ENCODE measurements around the gene BCR. TPM values are rescaled to one million over a fixed set of nuclear protein-coding genes. Genes with fewer than 3 reads are reported as not detected.

BCR gene
- total and polyA plus RNA-seq, 2 of the 8 experiments (the other 6 are each of a cell fraction or from before 2014, with no cell fraction given), result 66.7 to 130 TPM

GRCh38 chr22:23158516-23159290 lies 21.6 kb upstream of the BCR start:
- H3K79me1 ChIP-seq (ENCODE audit: low read depth, low read length), result no peaks in the 10 kb centered on the region
- no peaks in the 10 kb centered on the region for H3K79me2 ChIP-seq (ENCODE audit: control insufficient read depth in 1 of 2, insufficient read depth in 2 of 2, low read length in 2 of 2)
- H2BK5ac ChIP-seq (ENCODE audit: low read depth, low read length), result no peak overlapping the region
- no peaks in the 10 kb centered on the region for H3K9me3 ChIP-seq (ENCODE audit: insufficient read depth in 2 of 2, low read depth in 1 of 2, low read length in 1 of 2)
- H2AFZ ChIP-seq (ENCODE audit: low read length), result no peak overlapping the region
- H2BK120ac ChIP-seq (replicated peaks; ENCODE audit: low read depth, low read length), result no peak overlapping the region
- no peak overlapping the region for H4K5ac ChIP-seq (ENCODE audit: insufficient read length, low read depth, low read length)
- H3K23ac ChIP-seq (ENCODE audit: insufficient read length), result no peak overlapping the region
- H2BK12ac ChIP-seq (ENCODE audit: low read depth, low read length), result 0 out of 2 replicates have a peak overlapping the region, but pooled peaks have one; percentile 39
- no peak overlapping the region for H3K4me3 ChIP-seq (ENCODE audit: extremely low read depth in 1 of 4, insufficient read depth in 2 of 4, low read depth in 3 of 4, low read length in 4 of 4)
- WGBS, 2 experiments (ENCODE audit: extremely low coverage in 1 of 2, insufficient coverage in 1 of 2, insufficient read length in 1 of 2, insufficient replicate concordance in 2 of 2, low coverage in 1 of 2, low lambda C conversion rate in 2 of 2, missing lambda C conversion rate in 1 of 2), result 96% methylated on average over 14 of the region's 14 CpGs; no CpG with 5 or more reads in 1 of the 2 experiments
- H3K27ac ChIP-seq (ENCODE audit: low read depth, low read length), result no peak overlapping the region
- 0 out of 2 replicates have a peak overlapping the region, but pooled peaks have one; percentile 33 for H2AK5ac ChIP-seq (ENCODE audit: low read depth, low read length)
- no peak overlapping the region for H3K9ac ChIP-seq (replicated peaks in 1 of 4; ENCODE audit: extremely low read depth in 1 of 4, low read depth in 3 of 4, low read length in 3 of 4)
- FAIRE-seq (no peak), DNase-seq (ENCODE audit: low read depth in 1 of 2, low spot score in 2 of 2) (no peak)
- CTCF ChIA-PET (ENCODE audit: partially characterized antibody), result interaction anchor here (1.1 to 4.1 kb wide), 5 partner anchors 13 to 137 kb away, joined by 3 to 42 read pairs (median 7); no protein-coding TSS in a partner anchor
- H3K56ac ChIP-seq (replicated peaks; ENCODE audit: insufficient read length, low read depth, low read length), result no peak overlapping the region
- H3K4me1 ChIP-seq (replicated peaks in 1 of 4; ENCODE audit: control insufficient read depth in 3 of 4, insufficient read depth in 4 of 4, low read length in 3 of 4), result peaks cover 0 to 17% (median 7%) of the 10 kb centered on the region in 4 experiments; a peak in 3 of 7 replicates
- no peak overlapping the region for H3K4ac ChIP-seq (replicated peaks; ENCODE audit: insufficient read length, low read depth, low read length)
- H2BK20ac ChIP-seq (ENCODE audit: low read length), result 0 out of 2 replicates have a peak overlapping the region, but pooled peaks have one; percentile 10
- H3K18ac ChIP-seq (ENCODE audit: extremely low read depth, low read length), result no peak overlapping the region; the same call in none of the 2 replicates
- H3K36me3 ChIP-seq (ENCODE audit: control insufficient read depth in 2 of 4, insufficient read depth in 4 of 4, low read length in 3 of 4), result no peaks in the 10 kb centered on the region
- POLR2A ChIA-PET (ENCODE audit: partially characterized antibody), result no interaction called here
- peak overlapping the region; percentile 81; the same call in 1 of the 2 replicates for H2BK15ac ChIP-seq (ENCODE audit: low read length)
- H4K20me1 ChIP-seq (replicated peaks in 1 of 2; ENCODE audit: control insufficient read depth in 1 of 2, insufficient read depth in 2 of 2, low read length in 2 of 2), result no peaks in the 10 kb centered on the region
- no peak overlapping the region for H3K4me2 ChIP-seq (ENCODE audit: insufficient read depth in 1 of 2, low read depth in 2 of 2, low read length in 2 of 2)
- H4K8ac ChIP-seq (ENCODE audit: extremely low read depth, insufficient read depth, low read length), result no peak overlapping the region; the same call in 1 of the 2 replicates
- no peak overlapping the region for H3K14ac ChIP-seq (ENCODE audit: insufficient read length)
- no peaks in the 10 kb centered on the region for H3K27me3 ChIP-seq (replicated peaks in 1 of 4; ENCODE audit: control insufficient read depth in 3 of 4, extremely low read depth in 1 of 4, insufficient read depth in 3 of 4, low read length in 3 of 4)
- no peak overlapping the region for H4K91ac ChIP-seq (replicated peaks; ENCODE audit: insufficient read length, low read length)
- H3K23me2 ChIP-seq (ENCODE audit: low read depth, low read length), result 0 out of 2 replicates have a peak, but pooled peaks cover 2% of the 10 kb centered on the region
- TF ChIP-seq GABPA (IDR thresholded peaks at IDR 0.05; ENCODE audit: borderline replicate concordance, insufficient read depth, low read length) (no peak), SAP30 (IDR thresholded peaks at IDR 0.05; ENCODE audit: insufficient read depth, insufficient replicate concordance, low read length) (no peak), KDM1A (IDR thresholded peaks at IDR 0.05; ENCODE audit: borderline replicate concordance, low read length) (no peak), JUND (IDR thresholded peaks at IDR 0.05; ENCODE audit: low read length) (no peak), JUN (IDR thresholded peaks at IDR 0.05; ENCODE audit: low read depth, low read length) (no peak), MAFK (IDR thresholded peaks at IDR 0.05; ENCODE audit: low read depth, low read length) (no peak), POLR2AphosphoS5 (IDR thresholded peaks at IDR 0.05; ENCODE audit: low read depth, low read length) (no peak), CTBP2 (IDR thresholded peaks at IDR 0.05; ENCODE audit: borderline replicate concordance, insufficient read depth, insufficient read length, low read length) (no peak), CREB1 (IDR thresholded peaks at IDR 0.05) (no peak), RBBP5 (IDR thresholded peaks at IDR 0.05; ENCODE audit: borderline replicate concordance, low read depth, low read length) (no peak), GTF2F1 (IDR thresholded peaks at IDR 0.05; ENCODE audit: borderline replicate concordance, low read depth, low read length) (no peak), RFX5 (IDR thresholded peaks at IDR 0.05; ENCODE audit: borderline replicate concordance, low read depth, low read length) (no peak)

Data from H1 (cell line).